ENCODE data around the gene SLC25A53.
A peak's percentile ranks its signal among the peaks of the same experiment; 100 is the strongest.
"Not testable (repeated sequence)": the region's sequence is repeated elsewhere in the genome, so short reads cannot be mapped to it uniquely, and the experiment has no call there.

SLC25A53 gene

DNA sequence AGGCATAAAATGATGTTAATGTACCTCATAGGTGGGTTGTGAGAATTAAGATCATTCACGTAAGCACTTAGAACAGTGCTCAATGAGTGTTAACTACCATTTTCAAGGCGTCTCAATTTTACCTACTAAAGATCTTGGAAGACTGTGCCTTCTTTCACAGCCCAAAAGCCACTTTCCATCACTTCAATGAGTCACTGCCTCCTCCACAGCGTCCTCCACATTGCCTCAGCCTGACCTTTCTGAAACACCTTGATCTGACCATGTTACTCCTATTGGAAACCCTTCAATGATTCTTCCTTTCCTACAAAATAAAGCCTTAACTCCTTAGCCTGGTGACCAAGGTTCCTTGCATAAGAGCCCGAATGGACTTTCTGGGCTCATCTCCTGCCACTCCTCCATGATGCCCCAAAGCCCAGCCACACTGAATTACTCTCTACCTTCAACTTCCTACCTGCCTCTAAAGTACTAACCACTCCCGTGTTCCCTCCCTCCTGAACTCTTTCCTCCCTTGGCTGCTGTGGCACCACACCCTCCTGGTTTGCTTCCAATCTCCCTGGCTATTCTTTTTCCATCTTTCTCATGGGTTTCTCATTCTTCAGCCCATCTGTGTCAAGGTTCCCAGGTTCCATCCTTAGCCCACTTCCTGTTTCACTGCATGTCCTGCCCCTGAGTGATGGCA, 22.1 kb downstream of the SLC25A53 start:
- DNase-seq (ENCODE audit: low spot score) (no peak), FAIRE-seq (no peak)

DNA sequence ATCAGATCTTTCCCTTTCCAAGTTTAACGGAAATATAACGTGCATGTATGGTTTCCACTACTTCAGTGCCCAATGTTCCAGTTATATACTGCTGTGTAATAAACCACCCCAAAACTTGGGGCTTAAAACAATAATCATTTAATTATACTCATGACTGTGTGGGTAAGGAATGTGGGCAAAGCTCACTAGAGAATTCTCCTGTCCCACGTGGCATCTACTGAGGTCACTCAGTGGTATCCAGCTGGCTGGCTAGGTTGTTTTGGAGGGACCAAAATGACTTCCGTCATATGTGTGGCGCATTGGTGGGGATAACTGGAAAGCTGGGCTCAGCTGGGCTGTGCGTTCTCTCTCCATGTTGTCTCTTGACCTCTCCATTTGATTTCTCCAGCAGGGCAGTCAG, 26.0 kb downstream of the SLC25A53 start:
- DNase-seq (ENCODE audit: low spot score) (no peak), FAIRE-seq (no peak)

DNA sequence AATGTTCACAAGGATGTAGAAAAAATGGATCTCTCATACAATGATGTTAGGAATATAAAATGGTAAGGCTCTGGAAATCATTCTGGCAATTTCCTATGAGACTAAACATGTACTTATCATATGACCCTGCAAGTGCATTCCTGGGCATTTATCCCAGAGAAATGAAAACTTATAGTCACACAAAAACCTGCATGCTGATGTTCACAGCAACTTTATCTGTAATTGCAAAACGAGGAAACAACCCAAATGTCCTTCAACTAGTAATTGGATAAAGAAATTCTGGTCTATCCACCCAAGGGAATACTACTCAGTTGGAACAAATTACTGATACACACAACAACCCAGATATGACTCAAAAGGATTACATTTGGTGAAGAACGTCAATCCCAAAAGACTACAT, 30.0 kb downstream of the SLC25A53 start:
- FAIRE-seq (no peak), DNase-seq (ENCODE audit: low spot score) (no peak)

DNA sequence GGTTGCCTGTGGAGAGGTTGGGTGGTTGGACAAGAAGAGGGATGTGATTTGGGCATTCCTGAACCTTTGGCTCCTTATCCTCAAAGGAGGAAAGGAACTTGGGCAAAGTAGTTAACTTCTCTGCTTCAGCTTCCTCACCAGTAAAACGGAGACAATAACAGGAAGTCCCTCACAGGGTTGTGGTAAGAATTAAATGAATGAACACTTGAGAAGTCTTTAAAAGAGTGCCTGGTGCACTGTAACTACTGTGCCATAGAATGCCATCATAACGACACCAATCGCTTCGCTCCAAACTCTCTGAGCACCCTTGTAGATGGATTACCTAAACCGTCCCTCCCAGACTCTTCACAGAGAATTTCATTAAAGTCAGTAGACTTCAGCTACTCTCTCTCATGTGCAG, 34.0 kb downstream of the SLC25A53 start:
- FAIRE-seq (no peak), DNase-seq (ENCODE audit: low spot score) (no peak)

DNA sequence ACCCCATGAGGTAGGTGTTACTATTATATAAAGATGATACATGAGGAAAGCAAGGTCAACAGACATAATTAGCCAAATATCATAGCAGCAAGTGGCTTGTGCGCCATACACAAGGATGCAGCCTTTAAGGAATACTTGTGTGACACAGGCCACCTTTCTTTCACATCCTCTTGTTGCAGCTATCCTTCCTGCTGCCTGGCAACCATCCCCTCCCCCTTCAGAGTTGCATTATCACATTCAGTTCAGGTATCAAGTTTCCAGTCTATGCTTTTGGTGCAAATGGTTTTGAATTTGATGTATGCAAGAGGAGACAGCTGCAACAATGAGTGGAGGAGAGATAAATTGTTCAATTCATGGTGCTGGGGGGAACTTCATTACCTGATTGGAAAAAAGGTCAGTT, 38.0 kb downstream of the SLC25A53 start:
- FAIRE-seq, result no peak
- no peak for DNase-seq (ENCODE audit: low spot score)

DNA sequence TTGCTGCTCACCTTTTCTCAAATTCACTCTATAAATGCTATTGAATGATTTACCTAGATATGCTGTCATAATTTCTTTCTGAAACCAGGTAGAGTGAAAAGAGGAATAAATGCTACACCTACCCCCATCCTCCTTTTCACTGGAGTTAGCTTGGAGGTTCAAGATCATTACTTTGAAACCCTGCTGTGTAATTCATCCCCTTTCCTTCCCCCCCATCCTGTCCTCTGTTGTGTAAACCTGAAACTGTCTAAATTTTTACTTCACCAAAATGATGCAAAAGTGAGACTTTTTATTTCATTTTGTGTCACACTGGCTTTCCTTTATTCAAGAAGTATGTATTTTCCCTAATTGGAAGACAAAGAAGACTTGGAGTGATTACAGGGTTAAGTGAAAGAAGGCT, 39.0 kb downstream of the SLC25A53 start:
- FAIRE-seq (no peak), DNase-seq (ENCODE audit: low spot score) (no peak)

DNA sequence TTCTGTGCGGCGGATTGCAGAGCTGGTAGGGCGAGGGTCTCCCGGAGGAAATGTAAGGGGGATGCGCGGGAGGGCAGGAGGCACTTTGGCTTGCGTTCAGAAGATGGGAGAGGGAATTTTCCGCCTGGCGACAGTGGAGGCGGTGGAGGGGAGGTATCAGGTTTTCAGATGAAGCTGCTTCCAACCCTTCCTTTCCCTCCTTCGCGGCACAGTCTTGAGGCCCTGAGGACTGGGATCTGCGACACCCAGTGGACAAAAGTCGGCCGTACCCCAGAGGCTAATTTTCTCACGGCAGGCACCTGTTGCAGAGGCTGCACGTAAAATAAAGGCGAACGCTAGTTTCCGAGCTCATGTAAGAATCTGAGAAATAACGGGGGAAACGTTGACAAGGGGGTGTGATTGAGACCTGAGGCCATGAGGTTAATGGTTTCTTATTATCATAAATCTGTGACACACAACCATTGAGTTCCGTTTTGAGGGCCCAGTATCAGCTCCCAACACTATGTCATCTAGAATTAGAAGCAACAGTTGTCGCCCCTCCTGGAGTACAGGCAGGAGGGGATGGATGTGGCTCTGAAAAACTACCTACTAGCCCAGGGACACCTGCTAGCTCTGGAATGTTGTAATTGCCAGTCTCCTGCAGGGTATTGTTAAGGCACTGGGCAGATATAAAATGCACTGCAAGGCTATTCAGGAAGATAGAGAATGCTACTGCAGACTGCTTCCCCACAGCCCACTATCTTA, 43.4 kb downstream of the SLC25A53 start:
- FAIRE-seq (peak; percentile 72), DNase-seq (ENCODE audit: low spot score) (peak; percentile 47)

DNA sequence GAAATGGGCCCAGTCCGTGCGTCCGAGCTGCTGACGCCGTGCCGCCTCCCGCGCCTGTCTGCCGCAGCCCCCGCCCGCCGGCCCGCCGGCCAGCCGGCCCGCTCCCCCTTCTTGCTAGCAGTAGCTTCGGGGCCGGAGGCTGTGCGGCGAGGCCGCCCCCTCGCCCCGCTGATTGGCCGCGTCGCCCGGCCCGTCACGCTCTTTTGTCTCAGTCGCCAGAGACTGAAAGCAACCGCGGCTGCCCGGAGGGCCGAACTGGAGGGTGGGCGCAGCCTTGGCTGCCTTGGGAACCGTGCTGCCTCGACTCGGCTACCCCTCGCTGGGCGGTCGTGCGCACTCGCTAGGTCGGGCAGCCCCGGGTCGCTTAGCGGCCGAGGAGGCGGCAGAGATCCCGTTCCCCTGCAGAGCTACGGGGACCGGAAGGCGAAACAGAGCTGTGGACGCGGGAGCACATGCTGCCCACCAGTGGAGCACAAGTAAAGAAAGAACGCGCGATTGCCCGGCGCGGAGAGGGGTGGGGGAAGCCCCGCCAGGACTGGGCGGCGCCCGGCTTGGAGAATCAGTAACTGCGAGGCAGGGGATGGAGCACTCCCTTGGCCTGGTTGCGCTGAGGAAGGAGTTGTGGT, 44.4 kb downstream of the SLC25A53 start, which contains the start of gene ZCCHC18:
Gene ZCCHC18, plus strand, starts transcription at position 198 of the 626 bp plus-strand sequence. CDS start 1,589 bp downstream, outside the sequence.
- DNase-seq (ENCODE audit: low spot score), result peak; percentile 45
- FAIRE-seq, result peak; percentile 78

DNA sequence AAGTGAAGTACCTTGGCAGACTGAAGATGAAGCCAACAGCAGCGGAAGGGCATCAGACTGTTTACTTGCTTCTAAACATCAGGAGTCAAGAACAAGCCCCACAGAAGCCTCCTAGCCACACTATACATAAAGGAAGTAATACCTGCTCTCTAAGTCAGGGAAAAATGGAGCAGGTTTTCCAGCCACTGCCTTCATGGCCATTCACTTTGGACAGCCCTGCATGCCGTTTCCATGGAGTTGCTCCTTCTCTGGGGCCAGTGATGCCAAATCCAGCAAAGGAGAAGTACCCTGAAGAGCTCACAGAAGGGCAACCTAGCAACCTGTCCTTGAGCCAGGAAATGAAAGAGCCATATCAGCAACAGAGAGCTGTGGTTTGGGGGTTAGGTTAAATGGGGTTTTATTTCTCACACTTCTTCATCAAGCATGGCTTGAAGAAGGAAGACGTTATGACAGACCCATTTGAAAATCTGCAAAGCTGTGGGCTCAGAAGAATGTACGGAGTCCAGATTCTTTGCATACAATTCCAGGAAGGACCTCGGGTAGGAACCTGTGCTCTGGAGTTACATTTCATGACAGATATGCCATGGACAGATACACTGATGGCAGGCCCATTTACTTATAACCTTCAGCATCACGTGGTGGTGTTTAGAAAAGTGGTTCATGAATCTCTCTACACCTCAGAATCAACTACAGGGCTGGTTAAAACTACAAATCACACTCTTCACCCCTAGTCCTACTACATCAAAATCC, 46.1 kb downstream of the SLC25A53 start:
- FAIRE-seq; DNase-seq (ENCODE audit: low spot score): not testable (repeated sequence)

DNA sequence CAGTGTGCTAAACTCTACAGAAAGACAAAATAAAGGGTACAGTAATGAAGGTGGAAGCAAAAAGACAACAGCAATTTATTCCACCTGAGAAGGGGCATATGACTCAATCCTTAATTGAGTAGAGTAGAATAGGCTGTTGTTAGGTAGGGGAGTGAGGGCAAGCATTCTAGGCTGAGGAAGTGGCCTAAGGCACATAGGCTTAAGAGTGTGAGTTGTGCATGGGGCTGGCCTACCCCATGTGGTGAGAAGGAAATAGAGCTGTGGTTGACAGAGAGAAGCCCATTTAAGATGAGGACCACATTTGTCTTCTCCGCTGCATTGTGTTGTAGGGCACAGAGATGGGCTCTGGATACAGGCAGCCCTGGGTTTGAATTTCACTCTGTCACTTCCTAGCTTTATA, 47.9 kb downstream of the SLC25A53 start:
- DNase-seq (ENCODE audit: low spot score) (no peak), FAIRE-seq (no peak)

DNA sequence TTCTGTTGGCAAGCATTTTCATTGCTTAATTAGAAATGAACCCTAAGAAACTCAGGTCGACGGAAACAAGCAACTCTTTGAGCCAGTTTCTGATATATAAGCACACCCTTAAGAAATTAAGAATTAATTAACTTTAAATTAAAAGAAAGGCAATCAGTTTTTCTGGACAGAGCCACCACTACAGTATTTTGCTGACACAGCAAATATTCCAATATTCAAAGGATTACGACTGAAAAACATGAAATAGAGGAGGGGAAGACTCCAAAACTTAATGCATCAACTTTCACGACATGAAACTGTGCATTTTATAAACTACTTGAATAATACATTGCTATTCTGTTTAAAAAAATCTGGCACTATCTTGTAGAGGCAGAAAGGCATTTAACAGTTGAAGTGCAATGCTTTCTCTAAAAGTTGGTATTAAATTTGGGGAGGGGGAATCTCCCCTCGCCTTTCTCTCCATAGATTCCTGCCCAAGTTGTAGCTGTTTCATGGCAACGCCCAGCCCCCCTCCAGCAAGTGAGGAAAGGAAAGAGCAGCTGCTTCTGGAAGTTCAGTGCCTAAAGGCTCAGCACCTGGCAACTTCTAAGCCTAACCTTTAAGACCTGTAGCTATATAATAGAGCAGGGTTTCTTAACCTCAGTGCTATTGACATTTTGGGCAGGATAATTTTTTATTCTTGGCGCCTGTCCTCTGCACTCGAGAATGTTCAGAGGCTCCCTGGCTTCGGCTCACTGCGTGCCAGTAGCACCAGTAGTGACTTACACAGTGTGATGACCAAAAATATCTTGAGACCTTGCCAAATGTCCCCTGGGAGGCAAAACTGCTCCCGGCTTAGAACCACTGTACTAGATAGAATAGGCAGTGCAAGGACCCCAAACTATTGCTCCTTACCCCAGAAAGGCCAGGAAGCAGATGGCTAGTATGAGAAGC, 51.2 kb downstream of the SLC25A53 start:
- DNase-seq (ENCODE audit: low spot score), result no peak

DNA sequence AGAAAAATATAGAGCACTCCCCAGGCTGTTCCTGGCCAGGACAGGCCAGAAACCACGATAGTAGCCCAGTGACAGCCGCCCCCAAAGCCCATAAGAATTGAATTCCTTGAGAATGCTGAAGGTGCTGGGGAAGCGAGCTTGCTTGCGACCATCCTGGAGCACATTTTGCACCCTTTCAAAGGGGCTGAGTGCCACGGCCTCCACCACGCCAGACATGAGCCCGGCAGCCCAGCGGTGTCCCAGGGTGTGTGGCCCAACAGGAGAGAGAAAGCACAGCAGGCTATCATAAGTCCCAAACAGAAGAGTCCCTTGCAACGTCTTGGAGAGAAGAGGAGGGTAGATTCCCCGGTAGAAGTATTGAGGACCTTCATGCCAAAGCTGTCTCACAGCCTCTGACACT, 52.1 kb downstream of the SLC25A53 start:
- FAIRE-seq (no peak), DNase-seq (ENCODE audit: low spot score) (no peak)

More for the DNA sequence above, 51.2 kb downstream of the SLC25A53 start:
- no peak for FAIRE-seq

DNA sequence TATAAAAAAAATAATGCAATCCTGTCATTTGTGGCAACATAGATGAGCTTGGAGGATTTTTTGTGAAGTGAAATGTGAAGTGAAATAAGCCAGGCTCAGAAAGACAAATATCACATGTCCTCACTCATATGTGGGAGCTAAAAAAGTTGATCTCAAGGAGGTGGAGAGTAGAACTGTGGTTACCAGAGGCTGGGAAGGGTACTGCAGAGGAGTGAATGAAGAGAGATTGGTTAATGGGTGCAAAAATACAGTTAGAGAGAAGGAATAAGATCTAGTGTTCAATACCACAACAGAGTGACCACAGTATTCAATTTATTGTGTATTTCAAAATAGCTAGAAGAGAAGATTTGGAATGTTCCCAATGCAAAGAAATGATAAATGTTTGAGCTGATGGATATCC, 57.9 kb downstream of the SLC25A53 start:
- FAIRE-seq, result no peak

DNA sequence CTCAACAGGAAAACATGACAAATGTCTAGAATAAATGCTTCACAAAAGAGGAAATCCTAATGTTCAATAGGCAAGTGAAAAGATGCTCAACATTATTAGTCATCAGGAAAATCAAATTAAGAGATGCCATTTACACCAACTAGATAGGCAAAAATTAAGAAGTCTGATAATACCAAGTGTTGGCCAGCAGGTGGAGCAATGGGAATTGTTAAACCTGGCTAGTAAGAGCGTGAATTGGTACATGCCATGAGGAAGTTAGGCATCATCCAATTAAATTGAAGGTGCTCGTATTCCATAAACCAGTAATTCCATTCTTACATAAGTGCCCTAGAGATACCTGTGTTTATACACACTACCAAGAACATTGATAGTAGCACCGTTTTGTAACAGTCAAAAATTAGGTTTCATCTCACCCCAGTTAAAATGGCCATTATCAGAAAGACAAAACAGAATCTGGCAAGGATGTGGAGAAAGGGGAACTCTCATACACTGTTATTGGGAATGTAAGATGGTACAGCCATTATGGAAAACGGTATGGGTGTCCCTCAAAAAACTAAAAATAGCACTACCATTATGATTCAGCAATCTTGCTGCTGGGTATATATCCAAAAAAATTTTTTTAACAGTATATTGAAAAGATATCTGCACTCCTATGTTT, 58.5 kb downstream of the SLC25A53 start:
- FAIRE-seq (peak; percentile 90), DNase-seq (ENCODE audit: low spot score) (peak; percentile 38)

More for the DNA sequence above, 57.9 kb downstream of the SLC25A53 start:
- no peak for DNase-seq (ENCODE audit: low spot score)

DNA sequence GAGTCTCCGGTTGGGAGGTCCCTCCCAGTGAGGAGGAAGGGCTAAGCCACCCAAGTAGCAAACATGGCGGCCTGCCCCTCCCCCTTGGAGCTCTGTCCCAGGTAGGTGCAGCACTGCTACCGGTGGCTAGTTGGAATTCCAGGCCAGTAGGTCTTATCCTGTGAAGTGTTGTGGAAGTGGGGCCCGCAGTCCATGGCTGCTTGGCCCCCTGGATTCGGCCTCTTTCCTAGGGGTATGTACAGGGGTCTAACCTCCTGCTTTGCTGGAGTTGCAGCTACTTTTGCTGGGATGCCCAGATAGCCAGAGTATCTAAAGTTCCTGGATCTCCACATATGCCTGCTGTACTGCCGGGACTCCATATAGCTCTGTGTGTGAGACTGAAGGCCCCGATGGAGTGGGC, 70.9 kb downstream of the SLC25A53 start:
- FAIRE-seq, result no peak
- DNase-seq (ENCODE audit: low spot score), result no peak

DNA sequence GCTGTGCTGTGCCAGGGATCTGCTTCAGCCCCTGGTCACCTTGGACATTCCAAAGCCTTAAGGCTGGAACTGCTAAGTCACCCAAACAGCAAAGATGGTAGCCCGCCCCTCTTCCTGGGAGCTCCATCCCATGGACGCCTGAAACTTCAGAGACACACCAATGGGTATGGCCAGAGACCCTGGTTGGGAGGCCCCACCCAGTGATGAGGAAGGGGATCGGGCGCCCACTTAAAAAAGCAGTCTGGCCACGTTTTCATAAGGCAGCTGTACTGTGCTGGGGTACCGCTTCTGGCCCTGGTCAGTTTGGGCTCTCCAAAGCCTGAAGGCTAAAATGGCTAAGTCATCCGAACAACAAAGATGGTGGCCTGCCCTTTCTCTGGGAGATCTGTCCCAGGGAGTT, 71.3 kb downstream of the SLC25A53 start:
- no peak for DNase-seq (ENCODE audit: low spot score)
- FAIRE-seq, result no peak

DNA sequence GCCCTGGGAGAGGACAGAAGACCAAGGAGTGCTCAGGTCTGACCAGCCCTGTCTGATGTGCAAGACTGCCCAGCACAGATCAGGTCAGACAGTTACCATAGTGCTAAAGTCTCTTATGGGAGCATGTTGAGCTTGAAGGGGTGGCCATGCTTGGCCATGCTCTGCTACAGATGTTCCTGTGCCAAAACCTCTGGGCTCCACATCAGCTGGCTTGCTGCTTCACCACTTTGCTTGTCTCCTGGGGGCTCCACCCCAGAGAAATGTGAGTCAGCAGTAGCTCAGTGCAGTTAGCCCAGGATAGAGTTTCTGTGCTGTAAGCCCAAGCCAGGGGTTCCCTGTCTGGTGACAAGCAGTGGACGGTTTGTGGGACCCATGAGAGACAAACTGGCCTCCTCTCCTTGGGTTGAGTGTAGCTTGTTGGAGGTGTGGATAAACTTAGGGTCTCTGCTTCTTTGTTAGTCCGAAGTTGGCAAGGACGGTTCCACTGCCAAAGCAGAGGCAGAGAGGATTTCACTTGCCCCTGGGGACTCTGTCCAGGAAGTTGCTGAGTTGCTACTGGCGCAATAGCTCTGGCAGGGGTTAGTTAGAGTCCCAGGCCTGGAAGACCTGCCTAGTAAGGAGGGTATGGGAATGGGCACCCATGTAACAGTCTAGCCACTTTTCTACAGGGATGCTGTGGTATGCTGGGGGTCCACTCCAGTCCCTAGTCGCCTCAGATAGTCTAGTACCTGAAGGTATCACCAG, 72.1 kb downstream of the SLC25A53 start:
- no peak for DNase-seq (ENCODE audit: low spot score)
- no peak for FAIRE-seq

DNA sequence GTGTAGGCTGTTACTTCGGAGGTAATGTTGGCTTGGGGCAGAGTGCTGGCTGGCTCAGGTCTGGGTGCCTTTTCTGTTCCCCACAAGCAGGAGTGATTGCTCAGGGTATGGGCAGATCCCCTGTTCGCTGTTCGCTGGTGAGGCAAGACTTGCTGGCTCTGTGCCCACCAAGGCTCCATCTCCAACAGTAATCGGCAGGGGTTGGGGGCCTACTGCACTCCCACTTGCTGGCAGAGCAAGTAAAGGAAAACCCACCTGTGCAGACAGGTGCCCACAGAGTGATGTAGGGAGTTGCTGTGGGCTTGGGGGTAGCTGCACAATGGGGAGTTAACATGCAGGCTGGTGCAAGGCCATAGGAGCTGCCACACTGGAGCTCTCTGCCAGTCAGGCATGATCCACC, 72.7 kb downstream of the SLC25A53 start:
- DNase-seq (ENCODE audit: low spot score), result no peak
- no peak for FAIRE-seq

DNA sequence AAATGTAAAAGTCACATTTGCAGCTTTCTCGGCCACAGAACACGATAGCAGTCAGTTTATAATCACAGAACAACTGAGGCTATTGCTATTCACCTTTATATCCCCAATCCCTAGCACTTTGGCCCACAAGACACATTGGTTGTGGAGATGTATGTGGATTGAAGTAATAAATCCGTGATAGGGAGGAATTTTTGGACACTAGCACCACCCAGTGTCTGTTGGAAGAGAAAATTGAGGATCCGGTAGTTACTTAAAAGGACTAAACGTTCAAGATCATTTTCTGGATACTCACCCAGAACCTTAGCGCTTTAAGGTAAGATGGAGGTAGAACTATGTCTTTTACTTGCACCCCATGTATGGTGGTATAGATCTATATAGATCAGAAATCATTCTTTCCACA, 79.0 kb downstream of the SLC25A53 start:
- FAIRE-seq; DNase-seq (ENCODE audit: low spot score): not testable (repeated sequence)

Data from RCC 7860 (cell line).